Measurements from ENCODE around the gene PTDSS2. TPM values are rescaled to one million over a fixed set of nuclear protein-coding genes. Genes with fewer than 3 reads are reported as not detected.
A peak's percentile ranks its signal among the peaks of the same experiment; 100 is the strongest.

The PTDSS2 gene
- polyA plus RNA-seq, 3 donors: 9.3 to 18.3 (median 12.4) TPM

DNA sequence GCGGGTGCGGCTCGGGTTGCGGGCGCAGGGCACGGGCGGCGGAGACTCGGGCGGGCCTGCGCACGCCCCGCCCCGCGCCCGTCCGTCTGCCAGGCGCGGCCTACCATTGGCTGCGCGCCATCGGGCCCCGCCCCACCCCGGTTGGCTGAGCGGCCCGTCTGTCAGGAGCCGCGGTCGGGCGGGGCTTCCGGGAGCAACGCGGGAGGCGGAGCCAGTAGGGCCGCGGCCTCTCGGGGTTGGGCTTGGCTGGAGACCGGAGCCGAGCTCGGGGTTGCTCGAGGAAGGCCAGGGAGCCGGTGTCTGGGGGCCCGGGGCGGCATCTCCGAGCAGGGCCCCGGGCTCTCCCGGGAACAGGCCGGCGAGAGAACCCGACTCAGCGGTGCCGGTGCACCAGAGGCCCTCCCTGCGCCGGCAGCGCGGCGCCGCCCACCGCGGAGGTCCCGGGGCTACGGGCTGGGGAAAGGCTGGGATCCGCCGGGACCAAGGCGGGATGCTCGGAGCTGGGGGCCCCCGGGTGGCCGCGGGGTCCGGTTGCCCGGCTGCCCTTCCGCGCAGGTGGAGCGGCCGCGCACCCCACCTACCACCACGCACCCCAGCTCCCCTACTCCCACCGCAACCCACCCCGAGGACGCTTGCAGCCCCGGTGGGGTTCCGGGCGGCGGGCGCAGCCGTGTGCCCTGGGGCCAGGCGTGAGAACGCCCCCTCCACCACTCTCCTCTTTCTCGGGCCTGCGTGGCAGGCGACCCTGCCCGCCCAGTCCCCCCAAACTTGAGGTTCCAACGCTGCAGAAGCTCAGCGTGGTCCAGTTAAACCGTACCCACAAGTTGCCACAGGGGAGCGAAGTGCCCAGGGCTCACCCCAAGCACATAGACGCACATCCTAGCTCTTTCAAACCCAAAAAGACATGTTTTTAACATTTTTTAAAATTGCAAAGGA lies 85.7 kb downstream of the PTDSS2 start, which contains the start of gene HRAS:
TSS of gene HRAS (minus strand) at position 58 of the 936 bp plus-strand sequence.
- peak within 1 kb of the TSS in 1 of 2 donors; percentile 36 for H3K27ac ChIP-seq (ENCODE audit: low read depth in 1 of 2, low read length in 2 of 2)
- TF ChIP-seq, protein P1, sequence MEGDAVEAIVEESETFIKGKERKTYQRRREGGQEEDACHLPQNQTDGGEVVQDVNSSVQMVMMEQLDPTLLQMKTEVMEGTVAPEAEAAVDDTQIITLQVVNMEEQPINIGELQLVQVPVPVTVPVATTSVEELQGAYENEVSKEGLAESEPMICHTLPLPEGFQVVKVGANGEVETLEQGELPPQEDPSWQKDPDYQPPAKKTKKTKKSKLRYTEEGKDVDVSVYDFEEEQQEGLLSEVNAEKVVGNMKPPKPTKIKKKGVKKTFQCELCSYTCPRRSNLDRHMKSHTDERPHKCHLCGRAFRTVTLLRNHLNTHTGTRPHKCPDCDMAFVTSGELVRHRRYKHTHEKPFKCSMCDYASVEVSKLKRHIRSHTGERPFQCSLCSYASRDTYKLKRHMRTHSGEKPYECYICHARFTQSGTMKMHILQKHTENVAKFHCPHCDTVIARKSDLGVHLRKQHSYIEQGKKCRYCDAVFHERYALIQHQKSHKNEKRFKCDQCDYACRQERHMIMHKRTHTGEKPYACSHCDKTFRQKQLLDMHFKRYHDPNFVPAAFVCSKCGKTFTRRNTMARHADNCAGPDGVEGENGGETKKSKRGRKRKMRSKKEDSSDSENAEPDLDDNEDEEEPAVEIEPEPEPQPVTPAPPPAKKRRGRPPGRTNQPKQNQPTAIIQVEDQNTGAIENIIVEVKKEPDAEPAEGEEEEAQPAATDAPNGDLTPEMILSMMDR (IDR thresholded peaks at IDR 0.05): no peak
- Mint-ChIP-seq H3K36me3 (peaks cover 15% of the 10 kb centered on the region in 2 donors), H3K9me3 (peaks cover 0 to 4% (median 0%) of the 10 kb centered on the region in 7 donors), H3K4me1 (peaks cover 11% of the 10 kb centered on the region), H3K27me3 (ENCODE audit: low read depth in 3 of 3) (peaks cover 15 to 39% (median 20%) of the 10 kb centered on the region in 3 donors), H3K4me3 (peak within 1 kb of the TSS; percentile 77 to 90), H3K27ac (peak within 1 kb of the TSS in 5 of 7 donors; percentile 40 to 86 (median 43))
- H4K20me1 ChIP-seq (ENCODE audit: insufficient read depth, low read length): peaks cover 26% of the 10 kb centered on the region
- DNase-seq: peak; percentile 93 to 95 (median 94)
- peaks cover 20 to 23% of the 10 kb centered on the region in 2 donors for H3K36me3 ChIP-seq (replicated peaks in 1 of 2; ENCODE audit: control insufficient read depth in 1 of 2, insufficient read depth in 2 of 2, low read length in 2 of 2)
- H3K4me2 ChIP-seq (replicated peaks; ENCODE audit: extremely low read depth, low read length, poor library complexity, severe bottlenecking): peak within 1 kb of the TSS; percentile 93
- peaks cover 33 to 37% of the 10 kb centered on the region in 2 donors for H3K4me1 ChIP-seq (ENCODE audit: control insufficient read depth in 1 of 2, insufficient read depth in 2 of 2, low read length in 2 of 2)
- peaks cover 12% of the 10 kb centered on the region for H3K79me2 ChIP-seq (ENCODE audit: insufficient read depth, low read length)
- H3K9ac ChIP-seq (ENCODE audit: insufficient read depth, low read length, poor library complexity, severe bottlenecking): peak within 1 kb of the TSS; percentile 54
- H2AFZ ChIP-seq (ENCODE audit: insufficient read depth, low read depth, low read length, poor library complexity, severe bottlenecking): peak within 1 kb of the TSS; percentile 90
- no peaks in the 10 kb centered on the region for H3K9me3 ChIP-seq (replicated peaks in 1 of 2; ENCODE audit: control insufficient read depth in 1 of 2, insufficient read depth in 1 of 2, low read length in 2 of 2)
- intact Hi-C loops (cut with micrococcal nuclease): no loop called here
- peak within 1 kb of the TSS; percentile 55 to 84 (median 62) for H3K4me3 ChIP-seq (replicated peaks in 1 of 3; ENCODE audit: low read depth in 2 of 3, low read length in 3 of 3)
- under 1% methylated on average over 92 of the region's 97 CpGs for WGBS (ENCODE audit: insufficient coverage)
- peaks cover 0 to 27% of the 10 kb centered on the region in 2 donors for H3K27me3 ChIP-seq (ENCODE audit: control insufficient read depth in 2 of 2, insufficient read depth in 2 of 2, low read length in 2 of 2)

DNA sequence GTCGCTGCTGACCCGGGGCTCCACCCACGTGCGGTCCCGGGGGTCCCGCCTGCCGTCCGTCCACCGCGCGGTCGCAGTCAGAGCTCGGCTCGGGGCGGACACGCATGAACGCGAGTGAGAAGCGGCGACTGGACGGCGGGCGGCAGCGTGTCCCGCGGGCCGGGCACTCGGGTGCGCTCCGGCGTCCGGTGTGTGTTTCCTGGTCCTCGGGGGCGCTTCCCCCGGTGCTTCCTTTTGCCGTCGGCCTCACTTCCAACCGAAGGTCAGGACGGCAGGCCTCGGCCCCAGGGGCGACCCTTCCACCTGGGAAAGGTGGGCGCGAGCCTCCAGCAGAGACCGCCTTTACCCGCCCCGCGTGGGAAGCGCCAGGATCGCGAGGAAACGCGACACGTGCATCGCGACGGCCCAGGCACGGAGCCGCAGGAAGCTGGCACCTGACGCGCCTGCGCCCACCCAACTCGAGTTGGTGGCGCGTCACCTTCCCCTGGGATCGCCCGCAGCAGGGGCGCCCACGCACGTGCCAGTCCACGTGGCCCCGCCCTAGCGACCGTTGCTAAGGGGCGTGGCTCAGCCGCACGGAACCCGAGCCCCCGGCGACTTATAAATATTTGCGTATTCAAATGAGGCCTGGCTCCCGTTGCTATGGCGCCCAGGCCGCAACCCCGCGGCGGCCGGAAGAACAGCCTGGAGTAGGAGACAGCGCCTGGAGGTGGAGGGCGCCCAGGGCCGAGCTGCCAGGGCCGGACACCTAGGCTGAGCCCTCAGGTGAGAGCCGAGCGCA lies 87.0 kb downstream of the PTDSS2 start, which contains the start of gene LRRC56:
TSS of gene LRRC56 (plus strand) at position 687 of the 781 bp plus-strand sequence. CDS start 3,158 bp downstream, outside the sequence.
- H3K36me3 Mint-ChIP-seq: peaks cover 8 to 11% of the 10 kb centered on the region in 2 donors
- H3K27me3 ChIP-seq (ENCODE audit: control insufficient read depth in 2 of 2, insufficient read depth in 2 of 2, low read length in 2 of 2): peaks cover 0 to 27% of the 10 kb centered on the region in 2 donors
- H3K9ac ChIP-seq (ENCODE audit: insufficient read depth, low read length, poor library complexity, severe bottlenecking): peak within 1 kb of the TSS; percentile 43
- H3K9me3 Mint-ChIP-seq: peaks cover 0 to 4% (median 0%) of the 10 kb centered on the region in 7 donors
- H3K27ac ChIP-seq (ENCODE audit: low read depth in 1 of 2, low read length in 2 of 2): no peak within 1 kb of the TSS
- H3K27me3 Mint-ChIP-seq (ENCODE audit: low read depth in 3 of 3): peaks cover 15 to 39% (median 20%) of the 10 kb centered on the region in 3 donors
- peaks cover 26% of the 10 kb centered on the region for H4K20me1 ChIP-seq (ENCODE audit: insufficient read depth, low read length)
- intact Hi-C loops (cut with micrococcal nuclease): no loop called here
- peak; percentile 77 to 86 (median 79) for DNase-seq
- peaks cover 11 to 16% of the 10 kb centered on the region in 2 donors for H3K36me3 ChIP-seq (replicated peaks in 1 of 2; ENCODE audit: control insufficient read depth in 1 of 2, insufficient read depth in 2 of 2, low read length in 2 of 2)
- peaks cover 12% of the 10 kb centered on the region for H3K79me2 ChIP-seq (ENCODE audit: insufficient read depth, low read length)
- peak within 1 kb of the TSS; percentile 79 for H2AFZ ChIP-seq (ENCODE audit: insufficient read depth, low read depth, low read length, poor library complexity, severe bottlenecking)
- peaks cover 11% of the 10 kb centered on the region for H3K4me1 Mint-ChIP-seq
- peak within 1 kb of the TSS; percentile 87 for H3K4me2 ChIP-seq (replicated peaks; ENCODE audit: extremely low read depth, low read length, poor library complexity, severe bottlenecking)
- peaks cover 33 to 37% of the 10 kb centered on the region in 2 donors for H3K4me1 ChIP-seq (ENCODE audit: control insufficient read depth in 1 of 2, insufficient read depth in 2 of 2, low read length in 2 of 2)
- TF ChIP-seq, protein P1 (IDR thresholded peaks at IDR 0.05): no peak
- H3K9me3 ChIP-seq (replicated peaks in 1 of 2; ENCODE audit: control insufficient read depth in 1 of 2, insufficient read depth in 1 of 2, low read length in 2 of 2): no peaks in the 10 kb centered on the region
- WGBS (ENCODE audit: insufficient coverage): under 1% methylated on average over 92 of the region's 93 CpGs
- peak within 1 kb of the TSS in 4 of 7 donors; percentile 43 to 86 (median 60) for H3K27ac Mint-ChIP-seq
- peak within 1 kb of the TSS; percentile 10 to 76 (median 38) for H3K4me3 ChIP-seq (replicated peaks in 1 of 3; ENCODE audit: low read depth in 2 of 3, low read length in 3 of 3)
- peak within 1 kb of the TSS; percentile 77 to 90 for H3K4me3 Mint-ChIP-seq

All from CD14-positive monocyte (primary cell).